HG03066 (cell line): ENCODE results near the gene ENTPD7.

Source experiments
- ATAC-seq: cut with Tn5 transposase; IDR thresholded peaks from one replicate; pipeline ENCODE4 v1.9.1; 2021; ENCODE audit warnings: low read depth; ENCODE audit not compliant: unreplicated experiment

Gene ENTPD7

DNA sequence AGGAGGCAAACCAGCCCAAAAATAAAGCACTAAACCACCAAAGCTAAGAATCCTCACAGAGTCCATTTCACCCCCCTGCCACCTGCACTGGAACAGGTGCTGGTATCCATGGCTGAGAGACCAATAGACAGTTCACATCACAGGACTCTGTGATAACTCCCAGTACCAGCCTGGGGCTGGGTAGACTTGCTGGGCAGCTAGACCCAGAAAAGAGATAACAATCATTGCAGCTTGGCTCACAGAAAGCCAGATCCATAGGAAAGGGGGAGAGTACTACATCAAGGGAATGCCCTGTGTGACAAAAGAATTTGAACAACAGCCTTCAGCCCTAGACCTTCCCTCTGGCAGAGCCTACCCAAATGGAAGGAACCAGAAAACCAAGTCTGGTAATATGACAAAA is 25.5 kb upstream of the ENTPD7 start:
- no peak for ATAC-seq

DNA sequence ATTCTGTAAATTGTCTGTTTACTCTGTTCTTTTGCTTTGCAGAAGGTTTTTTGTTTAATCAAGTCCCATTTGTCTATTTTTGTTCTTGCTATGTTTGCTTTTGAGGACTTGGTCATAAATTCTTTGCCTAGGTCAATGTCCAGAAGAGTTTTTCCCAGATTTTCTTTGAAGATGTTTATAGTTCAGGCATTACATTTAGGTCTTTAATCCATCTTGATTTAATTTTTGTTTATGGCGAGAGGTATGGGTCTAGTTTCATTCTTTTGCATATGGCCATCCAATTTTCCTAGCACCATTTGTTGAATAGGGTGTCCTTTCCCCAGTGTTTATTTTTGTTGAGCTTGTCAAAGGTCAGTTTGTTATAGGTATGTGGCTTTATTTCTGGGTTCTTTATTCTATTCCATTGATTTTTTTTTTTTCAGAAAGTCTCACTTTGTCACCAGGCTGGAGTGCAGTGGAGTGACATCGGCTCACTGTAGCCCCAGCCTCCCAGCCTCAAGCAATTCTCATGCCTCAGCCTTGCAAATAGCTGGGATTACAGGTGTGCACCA is 11.6 kb upstream of the ENTPD7 start:
- ATAC-seq, result no peak

DNA sequence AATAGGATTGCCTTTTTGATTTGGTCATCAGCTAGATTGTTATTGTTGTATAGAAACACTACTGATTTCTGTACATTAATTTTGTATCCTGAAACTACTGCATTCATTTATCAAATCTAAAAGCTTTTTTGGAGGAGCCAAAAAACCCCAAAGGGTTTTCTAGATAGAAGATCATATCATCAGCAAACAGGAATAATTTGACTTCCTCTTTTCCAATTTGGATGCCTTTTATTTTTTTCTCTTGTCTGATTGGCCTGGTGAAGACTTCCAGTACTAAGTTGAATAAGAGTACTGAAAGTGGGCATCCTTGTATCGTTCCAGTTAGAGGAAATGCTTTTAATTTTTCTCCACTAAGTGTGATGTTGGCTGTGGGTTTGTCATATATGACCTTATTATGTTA is 10.6 kb upstream of the ENTPD7 start:
- no peak for ATAC-seq

DNA sequence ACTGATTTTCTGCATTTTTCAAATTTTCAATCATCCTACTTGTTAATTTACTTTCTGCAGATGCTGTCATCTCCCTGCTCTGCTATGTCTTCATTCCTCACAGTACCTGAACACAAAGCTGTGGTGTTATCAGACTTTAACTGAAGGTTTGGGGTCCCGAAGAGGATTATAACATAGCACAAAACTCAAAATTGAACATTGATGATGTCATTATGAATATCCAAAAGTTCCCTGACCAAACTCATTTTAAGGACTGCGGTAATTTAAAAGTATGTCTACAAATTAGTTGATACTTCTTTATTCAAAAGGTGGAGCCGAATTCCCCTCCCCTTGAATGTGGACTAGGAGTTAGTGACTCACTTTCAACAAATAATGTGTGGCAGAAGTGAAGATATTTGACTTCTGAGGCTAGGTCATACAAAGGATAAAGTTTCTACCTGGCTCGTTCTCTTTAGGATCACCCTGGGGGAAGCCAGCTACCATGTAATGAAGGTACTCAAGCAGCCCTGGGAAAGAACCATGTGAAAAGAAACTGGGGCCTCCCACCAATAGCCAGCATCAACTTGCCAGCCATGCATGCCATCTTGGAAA is 6.4 kb upstream of the ENTPD7 start:
- no peak for ATAC-seq

DNA sequence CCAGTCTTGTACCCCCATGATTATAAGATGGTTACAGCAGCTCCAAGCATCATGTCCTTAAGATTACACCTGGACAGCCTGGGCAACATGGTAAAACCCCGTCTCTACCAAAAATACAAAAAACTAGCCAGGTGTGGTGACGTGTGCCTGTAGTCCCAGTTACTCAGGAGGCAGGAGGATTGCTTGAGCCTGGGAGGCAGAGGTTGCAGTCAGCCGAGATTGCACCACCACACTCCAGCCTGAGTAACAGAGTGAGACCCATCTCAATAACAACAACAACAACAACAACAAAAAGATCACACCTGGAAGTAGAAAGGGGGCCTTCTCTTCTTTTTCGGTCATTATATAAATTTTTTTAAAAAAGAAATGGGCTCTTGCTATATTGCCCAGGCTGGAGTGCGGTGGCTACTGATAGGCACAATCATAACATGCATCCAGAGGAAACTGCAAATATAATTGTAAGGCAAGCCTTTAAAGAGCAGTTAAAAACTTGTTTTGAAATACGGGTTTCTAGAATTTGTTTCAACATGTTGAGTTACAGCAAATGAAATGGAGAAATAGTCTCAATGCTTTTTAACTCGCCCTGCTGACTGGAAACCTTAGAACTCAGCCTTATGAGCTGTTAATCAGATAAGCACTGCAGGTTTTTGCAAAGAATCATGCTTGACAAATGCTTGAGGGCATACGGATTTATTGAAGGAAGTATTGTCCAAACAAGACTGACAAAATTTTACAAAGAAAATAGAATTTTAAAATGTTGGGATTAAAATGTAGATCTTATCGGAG is 4.7 kb upstream of the ENTPD7 start:
- no peak for ATAC-seq

DNA sequence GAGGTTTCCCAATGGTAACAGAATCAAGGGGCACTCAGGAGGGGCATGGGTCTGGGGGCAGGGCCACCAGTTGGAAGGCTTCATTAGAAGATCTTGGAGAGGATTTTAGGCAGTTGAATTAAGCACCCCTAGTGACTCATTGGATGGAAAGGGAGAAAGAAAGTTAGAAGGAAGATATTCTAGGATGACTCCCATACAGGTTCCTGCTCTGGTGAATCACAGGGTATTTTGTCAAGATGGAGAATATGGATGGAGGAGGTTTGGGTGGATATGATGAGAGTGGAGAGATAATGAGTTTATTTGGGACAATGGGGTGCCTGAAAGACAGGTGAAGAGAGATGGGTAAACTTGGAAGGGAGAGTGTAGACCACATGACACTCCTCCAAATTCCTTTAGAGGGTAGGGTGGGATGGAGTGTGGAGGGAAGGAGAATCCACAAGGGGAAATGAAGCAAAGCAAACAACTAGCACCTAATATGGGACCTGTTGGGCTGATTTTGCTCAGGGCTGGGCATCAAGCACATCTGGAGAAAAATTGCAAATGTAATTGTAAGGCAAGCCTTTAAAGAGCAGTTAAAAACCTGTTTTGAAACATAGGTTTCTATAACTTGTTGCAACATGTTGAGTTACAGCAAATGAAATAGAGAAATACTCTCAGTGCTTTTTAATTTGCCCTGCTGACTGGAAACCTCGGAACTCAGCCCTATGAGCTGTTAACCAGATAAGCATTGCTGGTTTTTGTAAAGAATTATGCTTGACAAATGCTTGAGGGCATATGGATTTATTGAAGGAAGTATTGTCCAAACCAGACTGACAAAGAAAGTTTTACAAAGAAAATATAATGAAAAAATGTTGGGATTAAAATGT is 2.9 kb upstream of the ENTPD7 start:
- no peak for ATAC-seq

DNA sequence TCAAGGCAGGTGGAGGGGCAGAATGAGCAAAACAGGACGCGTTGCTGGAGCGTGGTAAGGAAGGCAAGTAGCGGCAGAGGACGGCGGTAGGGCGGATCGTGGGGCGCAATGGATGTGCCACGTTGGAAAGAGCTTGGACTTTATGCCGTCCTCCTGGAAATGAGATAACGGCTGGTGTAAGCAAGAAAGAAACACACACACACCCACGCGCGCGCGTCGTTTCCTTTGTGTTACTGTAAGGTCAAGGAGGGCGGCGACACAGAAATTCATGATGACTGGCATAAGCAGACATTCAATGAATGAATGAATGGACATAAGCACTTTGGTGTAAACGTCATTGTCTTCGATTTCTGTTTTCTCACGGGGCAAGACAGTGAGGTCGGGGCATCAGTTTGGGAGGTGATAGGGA is 683 bp upstream of the ENTPD7 start:
- peak; percentile 3 for ATAC-seq

DNA sequence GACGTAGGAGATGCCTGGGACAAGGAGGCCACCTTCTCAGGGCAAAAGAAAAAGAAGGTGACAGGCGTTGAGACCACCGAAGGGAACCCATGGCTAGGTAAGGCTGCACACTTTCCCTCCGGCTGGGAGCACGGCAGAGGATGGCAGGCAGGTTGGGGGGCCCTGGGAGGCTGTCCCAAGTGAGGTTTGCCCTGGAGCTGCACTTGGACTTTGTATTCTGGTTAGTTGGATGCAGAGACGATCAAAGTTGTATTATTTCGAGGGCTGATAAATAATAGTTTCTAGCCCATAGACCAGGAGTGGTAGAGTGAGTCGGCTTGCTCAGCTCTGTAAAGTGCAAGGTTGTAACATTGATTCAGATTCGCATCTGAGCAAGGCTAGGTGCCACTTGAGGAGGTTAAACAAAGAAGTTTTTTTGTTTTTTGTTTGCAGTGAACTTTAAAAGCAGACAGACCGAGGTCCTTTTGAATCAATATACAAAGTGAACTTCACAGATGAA is 608 bp downstream of the ENTPD7 start:
- ATAC-seq, result no peak

DNA sequence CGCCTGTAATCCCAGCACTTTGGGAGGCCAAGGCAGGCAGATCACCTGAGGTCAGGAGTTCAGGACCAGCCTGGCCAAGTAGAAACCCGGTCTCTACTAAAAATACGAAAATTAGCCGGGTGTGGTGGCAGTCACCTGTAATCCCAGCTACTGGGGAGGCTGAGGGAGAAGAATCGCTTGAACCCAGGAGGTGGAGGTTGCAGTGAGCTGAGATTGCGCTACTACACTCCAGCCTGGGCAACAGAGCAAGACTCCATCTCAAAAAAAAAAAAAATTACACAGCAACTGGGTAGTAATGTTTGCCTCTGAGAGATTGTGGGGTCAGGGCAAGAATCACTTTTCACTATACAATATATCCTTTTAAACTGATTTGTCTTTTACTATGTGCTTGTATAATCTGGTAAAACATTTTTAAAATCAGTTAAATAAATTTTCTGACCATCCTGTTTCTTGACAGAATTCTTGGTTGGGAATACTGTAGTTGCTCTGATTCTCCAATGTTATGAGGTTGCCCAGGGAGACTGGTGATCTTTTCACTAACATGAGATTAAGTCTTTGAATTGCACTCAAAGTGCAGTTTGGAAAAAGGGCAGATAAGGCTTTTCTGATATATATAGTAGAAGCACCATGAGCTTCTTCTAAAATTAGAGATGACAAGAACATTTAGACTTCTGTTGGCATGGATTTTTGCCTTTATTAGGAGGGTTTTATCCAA is 1.5 kb downstream of the ENTPD7 start:
- no peak for ATAC-seq

DNA sequence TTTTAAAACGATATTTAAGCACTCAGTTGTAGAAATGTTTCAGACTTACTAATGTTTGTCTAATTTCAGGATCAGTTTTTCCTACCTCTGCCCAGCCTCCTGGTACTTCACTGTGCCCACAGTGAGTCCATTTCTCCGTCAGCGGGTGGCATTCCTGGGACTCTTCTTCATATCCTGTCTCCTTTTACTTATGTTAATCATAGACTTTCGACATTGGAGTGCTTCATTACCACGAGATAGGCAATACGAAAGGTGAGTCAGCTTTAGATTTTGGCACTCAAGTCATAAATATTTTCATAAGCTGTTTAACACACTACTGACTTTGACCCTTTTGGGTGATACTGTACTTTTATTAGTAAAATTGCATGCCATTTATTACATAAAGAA is 2.1 kb downstream of the ENTPD7 start:
- no peak for ATAC-seq

DNA sequence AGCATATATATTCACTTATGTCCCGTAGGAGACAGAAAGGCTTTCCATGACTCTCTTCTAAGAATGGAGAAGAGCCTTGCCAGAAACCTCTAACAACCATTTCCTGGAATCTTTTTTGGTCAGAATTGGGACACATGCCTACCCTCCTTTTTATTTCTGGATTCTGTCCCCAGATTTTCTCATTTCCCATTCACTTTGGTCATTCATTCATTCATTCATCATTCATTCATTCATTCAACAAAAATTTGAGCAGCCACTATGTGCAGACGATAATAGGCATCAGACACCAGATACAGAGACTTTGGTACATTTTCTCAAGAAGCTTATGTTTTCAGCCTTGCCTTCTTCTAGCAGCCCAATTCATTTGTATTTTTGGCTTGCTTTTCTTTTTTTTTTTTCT is 6.0 kb downstream of the ENTPD7 start:
- no peak for ATAC-seq

DNA sequence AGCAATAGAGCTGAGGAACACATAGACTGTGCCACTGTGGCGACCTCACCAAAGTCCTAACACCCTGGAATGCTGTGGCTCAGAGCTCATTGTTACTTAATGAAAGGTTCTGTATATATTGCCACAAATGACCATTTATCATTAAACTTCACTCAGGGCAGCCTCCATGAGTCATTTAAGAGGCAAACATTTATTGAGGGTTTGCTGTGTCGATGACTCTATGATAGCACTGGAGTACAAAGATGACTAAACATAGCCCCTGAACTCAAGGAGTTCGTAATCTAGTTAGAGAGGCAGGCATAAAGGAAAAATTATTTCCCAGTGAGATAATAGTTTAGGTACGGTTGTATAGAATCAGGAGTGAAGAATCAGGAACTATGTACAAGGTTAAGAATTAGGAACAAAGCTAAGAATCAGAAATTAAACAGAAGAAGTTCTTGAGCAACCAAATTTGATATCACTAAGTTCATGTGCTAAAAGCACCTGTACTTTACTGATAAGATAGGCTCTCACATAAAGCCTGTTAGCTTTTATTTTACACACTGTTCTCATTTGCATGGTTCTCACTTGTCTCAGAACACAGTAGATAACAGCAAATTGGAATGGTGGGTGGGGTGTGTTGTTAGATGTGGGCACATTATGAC is 7.9 kb downstream of the ENTPD7 start:
- no peak for ATAC-seq

DNA sequence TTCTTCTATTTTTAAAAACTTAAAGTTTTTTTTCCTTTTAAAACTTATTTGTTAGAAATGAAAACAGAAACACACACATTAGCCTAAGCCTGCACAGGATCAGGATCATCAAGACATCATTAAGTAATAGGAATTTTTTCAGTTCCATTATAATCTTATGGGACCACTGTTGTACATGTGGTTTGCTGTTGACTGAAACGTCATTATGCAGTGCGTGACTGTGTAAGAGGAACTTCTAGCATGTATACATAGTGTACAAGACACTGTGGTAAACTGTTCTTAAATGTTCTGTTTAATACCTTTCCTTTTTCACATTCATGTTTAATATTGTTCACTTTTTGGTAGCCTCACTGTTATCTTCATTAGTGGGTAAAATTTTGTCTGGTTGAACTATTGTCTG is 12.1 kb downstream of the ENTPD7 start:
- ATAC-seq, result no peak

DNA sequence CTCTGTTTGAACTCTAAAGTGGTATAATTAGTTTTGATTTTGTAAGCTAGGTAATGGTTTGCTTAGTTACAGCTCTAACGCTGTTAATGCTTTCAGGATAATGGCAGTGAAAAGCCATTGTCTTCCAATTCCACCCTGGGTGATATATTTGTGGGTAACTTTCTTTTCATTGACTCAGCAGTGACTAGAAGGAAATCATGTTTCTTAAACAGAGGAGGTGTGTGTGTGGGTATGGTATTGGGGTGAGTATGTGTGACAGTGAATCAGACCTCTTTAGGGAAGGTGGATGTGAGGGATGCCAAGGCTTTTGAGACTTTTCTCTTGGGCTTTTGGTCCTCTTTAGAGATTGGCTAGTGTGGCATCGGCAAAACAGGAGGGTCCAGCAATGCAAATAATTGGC is 13.6 kb downstream of the ENTPD7 start:
- ATAC-seq, result no peak

DNA sequence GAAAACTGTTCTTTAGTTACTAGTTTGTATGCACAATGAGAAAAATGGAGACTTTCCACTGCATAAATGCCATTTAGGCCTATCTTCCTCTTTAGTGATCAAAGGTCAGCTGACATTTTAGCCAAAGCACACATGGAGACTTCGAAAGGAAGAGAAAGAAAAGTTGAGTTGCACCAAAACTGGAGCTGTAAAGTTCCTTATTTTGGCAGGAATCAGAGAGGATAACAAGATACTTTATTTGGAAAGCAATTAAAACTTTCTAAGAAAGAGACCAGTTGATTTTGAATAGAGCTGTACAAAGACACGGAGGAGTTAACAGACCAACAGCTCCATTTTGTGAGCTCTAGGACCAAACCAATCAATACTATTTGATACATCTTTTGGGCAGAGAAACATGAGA is 14.2 kb downstream of the ENTPD7 start:
- ATAC-seq, result no peak

DNA sequence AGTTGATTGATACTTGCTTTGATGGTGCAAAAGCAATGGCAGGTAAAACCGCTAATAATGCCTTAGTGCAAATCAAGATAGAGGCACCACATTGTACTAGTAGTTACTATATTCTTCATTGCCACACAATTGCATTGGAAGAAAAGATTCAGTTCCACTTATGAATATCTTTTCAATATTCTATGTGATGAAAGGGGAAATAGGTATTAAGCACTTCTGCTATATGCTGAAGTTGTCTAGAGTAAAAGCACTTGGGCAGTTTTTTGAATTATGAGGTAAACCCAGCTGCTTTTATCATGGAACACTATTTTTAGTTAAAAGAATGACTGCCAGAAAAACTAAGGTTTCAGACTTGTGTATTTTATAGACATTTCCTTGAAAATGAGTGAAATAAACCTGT is 15.5 kb downstream of the ENTPD7 start:
- ATAC-seq, result no peak

DNA sequence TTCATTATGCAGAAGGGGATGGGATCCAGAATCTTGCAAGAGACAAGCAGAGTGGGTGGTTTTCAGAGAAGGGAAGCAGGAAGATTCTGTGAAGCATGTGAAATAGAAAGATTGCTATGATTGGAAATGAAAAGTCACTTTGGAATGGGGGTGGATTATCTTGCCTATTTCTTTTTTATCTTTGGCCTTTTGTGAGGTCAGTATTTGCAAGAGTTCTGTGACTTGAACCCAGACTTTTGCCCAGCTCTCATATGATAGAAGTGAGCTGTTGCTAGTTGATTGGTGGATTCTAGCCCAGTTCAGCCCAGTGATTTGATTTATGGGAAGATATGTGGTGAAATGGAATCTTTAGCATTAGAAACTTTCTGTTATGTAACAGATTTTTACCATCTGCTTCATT is 17.1 kb downstream of the ENTPD7 start:
- ATAC-seq, result no peak

DNA sequence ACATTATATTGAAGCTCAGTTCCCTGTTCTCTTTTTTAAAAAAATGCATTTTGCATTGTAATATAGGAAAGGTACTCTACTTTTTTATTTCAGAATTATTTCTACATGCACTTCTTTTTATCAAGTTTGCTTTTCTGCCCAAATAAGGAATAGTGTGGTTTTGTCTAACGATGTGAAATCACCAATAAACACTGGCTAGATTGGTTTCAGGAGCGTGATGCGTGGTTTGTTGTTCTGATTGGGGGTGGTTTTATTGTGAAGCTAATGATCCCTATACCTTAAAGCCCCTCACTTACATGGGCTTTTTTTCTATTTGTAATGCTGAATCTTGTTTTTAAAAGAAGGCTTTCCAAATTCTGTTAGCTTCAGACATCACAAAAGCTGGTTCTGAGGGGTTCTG is 17.6 kb downstream of the ENTPD7 start:
- ATAC-seq, result no peak

DNA sequence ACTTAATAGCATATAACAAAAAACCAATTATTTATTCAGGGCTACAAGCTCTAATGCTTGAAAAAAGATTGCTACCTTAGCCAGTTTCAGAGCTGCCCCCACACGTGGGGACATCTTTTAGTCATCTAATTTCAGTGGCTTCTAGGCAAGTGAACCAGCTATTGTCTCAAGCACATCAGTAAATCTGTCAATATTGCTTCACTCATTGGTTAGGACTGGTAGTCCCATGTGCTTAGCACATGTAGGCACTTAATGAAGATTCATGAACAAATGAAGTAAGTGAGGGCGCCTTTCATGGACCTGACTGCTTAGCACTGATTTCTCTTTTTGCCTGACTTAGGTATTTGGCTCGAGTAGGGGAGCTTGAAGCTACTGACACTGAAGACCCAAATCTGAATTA is 19.6 kb downstream of the ENTPD7 start:
- ATAC-seq, result no peak

DNA sequence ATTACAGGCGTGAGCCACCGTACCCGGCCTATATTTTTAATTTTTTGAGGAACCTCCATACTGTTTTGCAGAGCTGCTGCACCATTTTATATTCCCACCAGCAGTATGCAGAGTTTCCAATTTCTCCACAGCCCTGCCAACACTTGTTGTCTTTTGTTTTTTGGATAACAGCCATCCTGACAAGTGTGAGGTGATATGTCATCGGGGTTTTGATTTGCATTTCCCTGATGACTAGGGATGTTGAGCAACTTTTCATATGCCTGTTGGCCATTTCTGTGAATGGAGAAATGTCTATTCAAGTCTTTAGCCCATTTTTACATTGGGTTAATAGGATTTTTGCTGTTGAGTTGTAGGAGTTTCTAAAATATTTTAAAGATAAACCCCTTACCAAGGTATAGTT is 22.2 kb downstream of the ENTPD7 start:
- ATAC-seq, result no peak
